HepG2 (cell line): ENCODE measurements around the gene TEX261. TPM values are rescaled to one million over a fixed set of nuclear protein-coding genes. Genes with fewer than 3 reads are reported as not detected.
A peak's percentile ranks its signal among the peaks of the same experiment; 100 is the strongest.

Experiments used
- CHD2 ChIP-seq: IDR thresholded peaks from 2 replicates; pipeline ENCODE4 v1.6.1; 2011; ENCODE audit warnings: low read depth, low read length, improper control_type of control experiment
- HIVEP1 ChIP-seq: sonication (generic); formaldehyde crosslinking; IDR thresholded peaks from 2 replicates; pipeline ENCODE4 v1.4.0; 2020; ENCODE audit warnings: mild to moderate bottlenecking, missing genetic modification reagents
- HOXA9 ChIP-seq: sonication (generic); formaldehyde crosslinking; IDR thresholded peaks from 2 replicates; pipeline ENCODE4 v1.8.1; 2022; ENCODE audit warnings: missing genetic modification reagents, mild to moderate bottlenecking, moderate library complexity, borderline replicate concordance
- SNAI1 ChIP-seq: sonication (generic); formaldehyde crosslinking; IDR thresholded peaks from 2 replicates; pipeline ENCODE4 v1.5.0; 2020; ENCODE audit warnings: mild to moderate bottlenecking, missing genetic modification reagents, borderline replicate concordance
- STAT5B ChIP-seq: sonication (generic); formaldehyde crosslinking; IDR thresholded peaks from 2 replicates; pipeline ENCODE4 v1.4.0; 2020; ENCODE audit warnings: missing genetic modification reagents
- ZNF121 ChIP-seq: sonication (generic); formaldehyde crosslinking; IDR thresholded peaks from 2 replicates; pipeline ENCODE4 v1.5.0; 2020; ENCODE audit warnings: mild to moderate bottlenecking, missing genetic modification reagents
- ZNF160 ChIP-seq: sonication (generic); formaldehyde crosslinking; IDR thresholded peaks from 2 replicates; pipeline ENCODE4 v1.8.0; 2022; ENCODE audit warnings: mild to moderate bottlenecking, inconsistent platforms, missing genetic modification reagents
- ZNF34 ChIP-seq: sonication (generic); formaldehyde crosslinking; IDR thresholded peaks from 2 replicates; pipeline ENCODE4 v1.4.0; 2020; ENCODE audit warnings: mild to moderate bottlenecking, missing genetic modification reagents, borderline replicate concordance
- ZNF451 ChIP-seq: sonication (generic); formaldehyde crosslinking; IDR thresholded peaks from 2 replicates; pipeline ENCODE4 v1.5.0; 2020; ENCODE audit warnings: mild to moderate bottlenecking, missing genetic modification reagents
- ZNF501 ChIP-seq: sonication (generic); formaldehyde crosslinking; IDR thresholded peaks from 2 replicates; pipeline ENCODE4 v1.5.1; 2020; ENCODE audit warnings: mild to moderate bottlenecking, moderate library complexity, missing genetic modification reagents
- ZNF552 ChIP-seq: sonication (generic); formaldehyde crosslinking; IDR thresholded peaks from 2 replicates; pipeline ENCODE4 v1.9.0; 2022; ENCODE audit warnings: missing genetic modification reagents, mild to moderate bottlenecking, borderline replicate concordance
- ZSCAN9 ChIP-seq: IDR thresholded peaks from 2 replicates; pipeline ENCODE4 v1.6.1; 2016; ENCODE audit warnings: borderline replicate concordance
- polyA plus RNA-seq, 8 experiments: library from polyadenylated mRNA; depleted of rRNA in 3 of 8; stranded (reverse) in 7 of 8; unstranded in 1 of 8; fragments of >200 nt; fragmentation: Illumina TruSeq in 4 of 8; extraction: Trizol in 4 of 8; gene quantifications; 2 replicates each; pipeline versions ENCODE4 v1.2.1 to v1.2.3, GENCODE V29; 2011 to 2016; ENCODE audit warnings: low read depth in 4 of 8, missing spikeins in 1 of 8, mixed read lengths in 1 of 8; ENCODE audit not compliant: insufficient read depth in 1 of 8
- total RNA-seq, 5 experiments: library from RNA; depleted of rRNA; stranded (reverse); fragments of >200 nt; fragmentation: Illumina TruSeq; extraction: Trizol; gene quantifications; 2 replicates each; pipeline ENCODE4 v1.2.3, GENCODE V29; 2016; ENCODE audit warnings: low read depth in 1 of 5
- TF ChIP-seq, protein P1 (sequence below): sonication (generic); formaldehyde crosslinking; conservative IDR thresholded peaks from 2 replicates; pipeline ENCODE4 v1.4.0; 2020; ENCODE audit warnings: missing genetic modification reagents
- TF ChIP-seq, protein P2 (sequence below): sonication (generic); formaldehyde crosslinking; IDR thresholded peaks from 2 replicates; pipeline ENCODE4 v1.4.0; 2020; ENCODE audit warnings: mild to moderate bottlenecking, missing genetic modification reagents
- TF ChIP-seq, protein P3 (sequence below): IDR thresholded peaks from 2 replicates; pipeline ENCODE4 v1.6.1; 2012; ENCODE audit warnings: inconsistent platforms
- TF ChIP-seq, protein P4 (sequence below): sonication (generic); formaldehyde crosslinking; IDR thresholded peaks from 2 replicates; pipeline ENCODE4 v1.4.0; 2020; ENCODE audit warnings: mild to moderate bottlenecking, missing genetic modification reagents, borderline replicate concordance
- TF ChIP-seq, protein P5 (sequence below): IDR thresholded peaks from 2 replicates; pipeline ENCODE4 v1.6.1; 2016
- TF ChIP-seq, protein P6 (sequence below): sonication (generic); formaldehyde crosslinking; IDR thresholded peaks from 2 replicates; pipeline ENCODE4 v1.5.0; 2020; ENCODE audit warnings: missing genetic modification reagents, mild to moderate bottlenecking, borderline replicate concordance
- TF ChIP-seq, protein P7 (sequence below): sonication (generic); formaldehyde crosslinking; IDR thresholded peaks from 2 replicates; pipeline ENCODE4 v1.5.0; 2020; ENCODE audit warnings: missing genetic modification reagents

Gene TEX261
- total and polyA plus RNA-seq, 2 of the 13 experiments (the other 11 are each of a cell fraction or from before 2014, with no cell fraction given), result 43.8 to 78.7 TPM

DNA sequence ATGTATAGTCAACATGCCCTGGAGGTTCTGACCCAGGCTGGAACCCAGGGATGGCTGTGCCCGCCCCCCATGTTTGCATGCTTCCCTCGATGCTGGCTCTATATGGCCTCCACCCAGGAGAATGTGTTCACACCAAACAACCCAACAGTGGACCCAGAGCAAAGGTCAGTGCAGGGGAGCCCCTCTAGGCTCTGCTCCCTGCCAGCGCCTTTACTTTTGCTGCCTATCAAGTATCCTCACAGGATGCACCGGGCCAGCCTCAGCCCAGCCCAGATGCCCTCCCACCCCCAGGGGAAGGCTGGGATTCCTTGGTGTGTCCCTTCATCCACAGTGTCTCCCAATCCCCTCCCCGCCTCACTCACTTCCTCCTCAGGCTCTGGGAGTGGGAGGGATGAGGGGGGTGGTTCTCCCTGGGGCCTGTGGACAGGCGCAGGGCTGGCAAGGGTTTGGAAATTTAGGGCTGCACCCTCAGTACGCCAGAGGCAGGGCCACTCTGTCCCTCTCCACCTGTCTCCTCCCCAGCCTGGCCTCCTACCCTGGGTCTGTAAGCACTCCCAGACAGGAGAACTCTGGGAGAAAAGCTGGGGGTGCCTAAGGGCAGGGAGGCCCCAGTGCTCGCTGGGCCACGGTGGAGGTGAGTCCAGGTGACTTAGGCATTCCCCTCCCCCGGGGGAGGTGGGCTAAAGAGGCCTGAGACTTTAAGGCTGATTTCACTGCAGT, 56.6 kb downstream of the TEX261 start (continued):
- TF ChIP-seq, protein P1, sequence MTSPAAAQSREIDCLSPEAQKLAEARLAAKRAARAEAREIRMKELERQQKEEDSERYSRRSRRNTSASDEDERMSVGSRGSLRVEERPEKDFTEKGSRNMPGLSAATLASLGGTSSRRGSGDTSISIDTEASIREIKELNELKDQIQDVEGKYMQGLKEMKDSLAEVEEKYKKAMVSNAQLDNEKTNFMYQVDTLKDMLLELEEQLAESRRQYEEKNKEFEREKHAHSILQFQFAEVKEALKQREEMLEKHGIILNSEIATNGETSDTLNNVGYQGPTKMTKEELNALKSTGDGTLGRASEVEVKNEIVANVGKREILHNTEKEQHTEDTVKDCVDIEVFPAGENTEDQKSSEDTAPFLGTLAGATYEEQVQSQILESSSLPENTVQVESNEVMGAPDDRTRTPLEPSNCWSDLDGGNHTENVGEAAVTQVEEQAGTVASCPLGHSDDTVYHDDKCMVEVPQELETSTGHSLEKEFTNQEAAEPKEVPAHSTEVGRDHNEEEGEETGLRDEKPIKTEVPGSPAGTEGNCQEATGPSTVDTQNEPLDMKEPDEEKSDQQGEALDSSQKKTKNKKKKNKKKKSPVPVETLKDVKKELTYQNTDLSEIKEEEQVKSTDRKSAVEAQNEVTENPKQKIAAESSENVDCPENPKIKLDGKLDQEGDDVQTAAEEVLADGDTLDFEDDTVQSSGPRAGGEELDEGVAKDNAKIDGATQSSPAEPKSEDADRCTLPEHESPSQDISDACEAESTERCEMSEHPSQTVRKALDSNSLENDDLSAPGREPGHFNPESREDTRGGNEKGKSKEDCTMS (CRISPR knock-in tag), result no peak
- TF ChIP-seq HOXA9, result 0 out of 2 replicates have a peak, but pooled peaks have one; percentile 47
- no peak for TF ChIP-seq ZNF121 (CRISPR knock-in tag)
- TF ChIP-seq, protein P2, sequence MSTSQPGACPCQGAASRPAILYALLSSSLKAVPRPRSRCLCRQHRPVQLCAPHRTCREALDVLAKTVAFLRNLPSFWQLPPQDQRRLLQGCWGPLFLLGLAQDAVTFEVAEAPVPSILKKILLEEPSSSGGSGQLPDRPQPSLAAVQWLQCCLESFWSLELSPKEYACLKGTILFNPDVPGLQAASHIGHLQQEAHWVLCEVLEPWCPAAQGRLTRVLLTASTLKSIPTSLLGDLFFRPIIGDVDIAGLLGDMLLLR, result 0 out of 2 replicates have a peak, but pooled peaks have one; percentile 32
- TF ChIP-seq, protein P3, sequence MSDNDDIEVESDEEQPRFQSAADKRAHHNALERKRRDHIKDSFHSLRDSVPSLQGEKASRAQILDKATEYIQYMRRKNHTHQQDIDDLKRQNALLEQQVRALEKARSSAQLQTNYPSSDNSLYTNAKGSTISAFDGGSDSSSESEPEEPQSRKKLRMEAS, result peak; percentile 70
- TF ChIP-seq, protein P4, sequence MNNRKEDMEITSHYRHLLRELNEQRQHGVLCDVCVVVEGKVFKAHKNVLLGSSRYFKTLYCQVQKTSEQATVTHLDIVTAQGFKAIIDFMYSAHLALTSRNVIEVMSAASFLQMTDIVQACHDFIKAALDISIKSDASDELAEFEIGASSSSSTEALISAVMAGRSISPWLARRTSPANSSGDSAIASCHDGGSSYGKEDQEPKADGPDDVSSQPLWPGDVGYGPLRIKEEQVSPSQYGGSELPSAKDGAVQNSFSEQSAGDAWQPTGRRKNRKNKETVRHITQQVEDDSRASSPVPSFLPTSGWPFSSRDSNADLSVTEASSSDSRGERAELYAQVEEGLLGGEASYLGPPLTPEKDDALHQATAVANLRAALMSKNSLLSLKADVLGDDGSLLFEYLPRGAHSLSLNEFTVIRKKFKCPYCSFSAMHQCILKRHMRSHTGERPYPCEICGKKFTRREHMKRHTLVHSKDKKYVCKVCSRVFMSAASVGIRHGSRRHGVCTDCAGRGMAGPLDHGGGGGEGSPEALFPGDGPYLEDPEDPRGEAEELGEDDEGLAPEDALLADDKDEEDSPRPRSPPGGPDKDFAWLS (CRISPR knock-in tag), result no peak
- TF ChIP-seq ZNF451 (CRISPR knock-in tag), result no peak
- TF ChIP-seq, protein P5, sequence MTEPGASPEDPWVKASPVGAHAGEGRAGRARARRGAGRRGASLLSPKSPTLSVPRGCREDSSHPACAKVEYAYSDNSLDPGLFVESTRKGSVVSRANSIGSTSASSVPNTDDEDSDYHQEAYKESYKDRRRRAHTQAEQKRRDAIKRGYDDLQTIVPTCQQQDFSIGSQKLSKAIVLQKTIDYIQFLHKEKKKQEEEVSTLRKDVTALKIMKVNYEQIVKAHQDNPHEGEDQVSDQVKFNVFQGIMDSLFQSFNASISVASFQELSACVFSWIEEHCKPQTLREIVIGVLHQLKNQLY (CRISPR knock-in tag), result no peak
- TF ChIP-seq, protein P6, sequence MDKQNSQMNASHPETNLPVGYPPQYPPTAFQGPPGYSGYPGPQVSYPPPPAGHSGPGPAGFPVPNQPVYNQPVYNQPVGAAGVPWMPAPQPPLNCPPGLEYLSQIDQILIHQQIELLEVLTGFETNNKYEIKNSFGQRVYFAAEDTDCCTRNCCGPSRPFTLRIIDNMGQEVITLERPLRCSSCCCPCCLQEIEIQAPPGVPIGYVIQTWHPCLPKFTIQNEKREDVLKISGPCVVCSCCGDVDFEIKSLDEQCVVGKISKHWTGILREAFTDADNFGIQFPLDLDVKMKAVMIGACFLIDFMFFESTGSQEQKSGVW (CRISPR knock-in tag), result no peak
- TF ChIP-seq ZNF160 (CRISPR knock-in tag), result 0 out of 2 replicates have a peak, but pooled peaks have one; percentile 37
- TF ChIP-seq CHD2, result no peak
- no peak for TF ChIP-seq ZNF34 (CRISPR knock-in tag)
- no peak for TF ChIP-seq ZSCAN9
- TF ChIP-seq ZNF501 (CRISPR knock-in tag), result peak; percentile 23; the same call in 1 of the 2 replicates
- TF ChIP-seq STAT5B (CRISPR knock-in tag), result no peak
- TF ChIP-seq, protein P7, sequence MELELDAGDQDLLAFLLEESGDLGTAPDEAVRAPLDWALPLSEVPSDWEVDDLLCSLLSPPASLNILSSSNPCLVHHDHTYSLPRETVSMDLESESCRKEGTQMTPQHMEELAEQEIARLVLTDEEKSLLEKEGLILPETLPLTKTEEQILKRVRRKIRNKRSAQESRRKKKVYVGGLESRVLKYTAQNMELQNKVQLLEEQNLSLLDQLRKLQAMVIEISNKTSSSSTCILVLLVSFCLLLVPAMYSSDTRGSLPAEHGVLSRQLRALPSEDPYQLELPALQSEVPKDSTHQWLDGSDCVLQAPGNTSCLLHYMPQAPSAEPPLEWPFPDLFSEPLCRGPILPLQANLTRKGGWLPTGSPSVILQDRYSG, result no peak
- TF ChIP-seq ZNF552 (CRISPR knock-in tag), result no peak
- TF ChIP-seq HIVEP1 (CRISPR knock-in tag), result no peak
- TF ChIP-seq SNAI1 (CRISPR knock-in tag), result no peak
